Gastroesophageal sphincter (tissue), 4 donors: Measurements from ENCODE around the gene CCDC92B. TPM values are rescaled to one million over a fixed set of nuclear protein-coding genes. Genes with fewer than 3 reads are reported as not detected.
"Not testable (repeated sequence)": the region's sequence is repeated elsewhere in the genome, so short reads cannot be mapped to it uniquely, and the experiment has no call there.

ENCODE experiments used
- ATAC-seq: fragments of 150-250 bp; one replicate; pipeline ENCODE4 v1.9.1; 2016; ENCODE audit warnings: mild to moderate bottlenecking, moderate library complexity
- H3K27ac ChIP-seq, 4 donors: fragments of 200-600 bp; sonication (generic) in 3 of 4; 1 replicate in 3 of 4; 2 replicates in 1 of 4; pipeline ENCODE4 v1.5.1; 2016 to 2019
- H3K27me3 ChIP-seq: fragments of 200-600 bp; sonication (generic); one replicate; pipeline ENCODE4 v1.5.1; 2019
- H3K36me3 ChIP-seq, 2 donors: fragments of 200-600 bp; sonication (generic); one replicate each; pipeline ENCODE4 v1.5.1; 2019; ENCODE audit warnings: control low read depth in 1 of 2
- H3K4me1 ChIP-seq, 3 donors: fragments of 200-600 bp; sonication (generic); 1 replicate in 2 of 3; 2 replicates in 1 of 3; pipeline ENCODE4 v1.5.1; 2016 to 2019; ENCODE audit warnings: control low read depth in 2 of 3
- H3K4me3 ChIP-seq, 2 donors: fragments of 200-600 bp; sonication (generic); one replicate each; pipeline ENCODE4 v1.5.1; 2019; ENCODE audit warnings: mild to moderate bottlenecking in 1 of 2, moderate library complexity in 1 of 2
- H3K9me3 ChIP-seq, 3 donors: fragments of 200-600 bp; sonication (generic); one replicate each; pipeline ENCODE4 v1.5.1; 2017 to 2019; ENCODE audit warnings: control low read depth in 2 of 3
- CTCF ChIP-seq, 4 experiments: fragments of 200-600 bp in 2 of 4; fragments of 450-650 bp in 2 of 4; sonication (generic) in 1 of 4; IDR thresholded peaks; one replicate each; pipeline ENCODE4 v1.5.1; 2017 to 2019; ENCODE audit warnings: antibody characterized with exemption in 4 of 4, mild to moderate bottlenecking in 2 of 4, moderate library complexity in 2 of 4
- EP300 ChIP-seq: sonication (generic); formaldehyde crosslinking; IDR thresholded peaks from one replicate; pipeline ENCODE4 v1.6.1; 2017; ENCODE audit warnings: antibody characterized with exemption, mild to moderate bottlenecking
- POLR2A ChIP-seq, 2 donors: fragments of 450-650 bp; IDR thresholded peaks; one replicate each; pipeline ENCODE4 v1.6.1; 2017; ENCODE audit warnings: antibody characterized with exemption in 2 of 2, mild to moderate bottlenecking in 2 of 2, moderate library complexity in 1 of 2
- POLR2AphosphoS5 ChIP-seq: sonication (generic); formaldehyde crosslinking; IDR thresholded peaks from one replicate; pipeline ENCODE4 v1.6.1; 2017; ENCODE audit warnings: antibody characterized with exemption
- WGBS, 2 donors: methylation state at CpG; one replicate each; pipeline ENCODE4 v1.1.5; 2018; ENCODE audit warnings: low coverage in 1 of 2; 5-methylcytosine and 5-hydroxymethylcytosine counted together
- total RNA-seq, 4 donors: library from RNA; depleted of rRNA; stranded (reverse); fragments of >200 nt; gene quantifications; one replicate each; pipeline ENCODE4 v1.1.0, GENCODE V29; 2016

CCDC92B gene
- total RNA-seq, 4 donors from 2014 or later = 0.08 TPM; not detected in 3

- Histone ChIP-seq H3K27me3 (peaks cover 64% of the 10 kb centered on the region), H3K9me3 (peaks cover 0 to 8% (median 0%) of the 10 kb centered on the region in 3 donors), H3K4me3 (no peak overlapping the region), H3K4me1 (peaks cover 0 to 8% (median under 1%) of the 10 kb centered on the region in 3 donors), H3K27ac (no peak overlapping the region), H3K36me3 (no peaks in the 10 kb centered on the region)
- 0 to 26% methylated on average over 1 to 2 of the region's 6 CpGs for whole genome bisulfite sequencing, 2 donors
- TF ChIP-seq POLR2AphosphoS5 = no peak
- no peak for TF ChIP-seq POLR2A (IDR thresholded peaks at IDR 0.05)
- no peak for TF ChIP-seq EP300
- no peak for TF ChIP-seq CTCF (IDR thresholded peaks at IDR 0.05)
- no peak for ATAC-seq
These were observed 32.6 kb upstream of the CCDC92B start for GRCh38 chr17:2782055-2782454.

- not testable (repeated sequence) for ATAC-seq, H3K36me3 ChIP-seq, H3K27ac ChIP-seq, H3K9me3 ChIP-seq, H3K4me3 ChIP-seq
- peaks cover 69% of the 10 kb centered on the region for H3K27me3 ChIP-seq
- WGBS, 2 donors = 84 to 92% methylated on average over 7 to 11 of the region's 15 CpGs
- H3K4me1 ChIP-seq = peaks cover 0 to 13% (median 4%) of the 10 kb centered on the region in 3 donors
These were observed 32.1 kb upstream of the CCDC92B start for GRCh38 chr17:2781598-2781997.

- no peak for TF ChIP-seq EP300
- no peak for TF ChIP-seq POLR2A (IDR thresholded peaks at IDR 0.05)
- TF ChIP-seq POLR2AphosphoS5 = no peak
- TF ChIP-seq CTCF (IDR thresholded peaks at IDR 0.05) = no peak
- H3K27ac ChIP-seq = no peak overlapping the region
- H3K9me3 ChIP-seq = peaks cover 0 to 8% (median 0%) of the 10 kb centered on the region in 3 donors
- WGBS, 2 donors = 68% methylated on average over 2 of the region's 9 CpGs; no CpG with 5 or more reads in 1 of the 2 donors
- H3K36me3 ChIP-seq = no peaks in the 10 kb centered on the region
- peaks cover 69% of the 10 kb centered on the region for H3K27me3 ChIP-seq
- H3K4me3 ChIP-seq = no peak overlapping the region
- peaks cover 0 to 14% (median 4%) of the 10 kb centered on the region in 3 donors for H3K4me1 ChIP-seq
- ATAC-seq = no peak
These were observed 31.5 kb upstream of the CCDC92B start for GRCh38 chr17:2780931-2781454.

GRCh38 chr17:2780256-2780655 lies 30.8 kb upstream of the CCDC92B start:
- Histone ChIP-seq H3K9me3 (peaks cover 0 to 8% (median 0%) of the 10 kb centered on the region in 3 donors), H3K27ac (no peak overlapping the region), H3K4me3 (no peak overlapping the region), H3K27me3 (peaks cover 74% of the 10 kb centered on the region), H3K4me1 (peaks cover 0 to 14% (median 4%) of the 10 kb centered on the region in 3 donors), H3K36me3 (no peaks in the 10 kb centered on the region)
- TF ChIP-seq CTCF (IDR thresholded peaks at IDR 0.05) (no peak), POLR2AphosphoS5 (no peak), POLR2A (IDR thresholded peaks at IDR 0.05) (no peak), EP300 (no peak)
- 71% methylated on average over 1 to 8 of the region's 12 CpGs for WGBS, 2 donors
- ATAC-seq = no peak

GRCh38 chr17:2779545-2779944 lies 30.1 kb upstream of the CCDC92B start:
- Histone ChIP-seq H3K36me3 (no peaks in the 10 kb centered on the region), H3K4me1 (peaks cover 0 to 14% (median 4%) of the 10 kb centered on the region in 3 donors), H3K27me3 (peaks cover 81% of the 10 kb centered on the region), H3K4me3 (no peak overlapping the region), H3K9me3 (peaks cover 0 to 8% (median 0%) of the 10 kb centered on the region in 3 donors), H3K27ac (no peak overlapping the region)
- WGBS, 2 donors = 48 to 75% methylated on average over 4 to 5 of the region's 7 CpGs
- TF ChIP-seq CTCF (IDR thresholded peaks at IDR 0.05) = no peak
- no peak for TF ChIP-seq EP300
- no peak for TF ChIP-seq POLR2A (IDR thresholded peaks at IDR 0.05)
- no peak for ATAC-seq
